GM23248 (cell line): ENCODE results near the gene THAP4. TPM values are rescaled to one million over a fixed set of nuclear protein-coding genes. Genes with fewer than 3 reads are reported as not detected.
A peak's percentile ranks its signal among the peaks of the same experiment; 100 is the strongest.

Experiments used
- DNase-seq: peaks from one replicate; pipeline ENCODE4 v3.0.0-alpha.2; 2015
- H2AFZ ChIP-seq: fragments of 200-600 bp; sonication (generic); 2 replicates; pipeline ENCODE4 v1.6.1; 2016; ENCODE audit warnings: antibody characterized with exemption
- H3F3A ChIP-seq: fragments of 200-600 bp; sonication (generic); 2 replicates; pipeline ENCODE4 v1.6.1; 2016; ENCODE audit warnings: mild to moderate bottlenecking, antibody characterized with exemption, mixed run types; ENCODE audit not compliant: insufficient read depth
- H3K27ac ChIP-seq: fragments of 200-600 bp; sonication (generic); 2 replicates; pipeline ENCODE4 v1.5.1; 2016; ENCODE audit warnings: mild to moderate bottlenecking
- H3K27me3 ChIP-seq: fragments of 200-600 bp; sonication (generic); replicated peaks from 2 replicates; pipeline ENCODE4 v1.6.1; 2016; ENCODE audit warnings: mild to moderate bottlenecking; ENCODE audit not compliant: insufficient read depth
- H3K36me3 ChIP-seq: fragments of 200-600 bp; sonication (generic); 2 replicates; pipeline ENCODE4 v1.6.1; 2016; ENCODE audit warnings: low read depth, mild to moderate bottlenecking
- H3K4me1 ChIP-seq: fragments of 200-600 bp; sonication (generic); 2 replicates; pipeline ENCODE4 v1.6.1; 2016; ENCODE audit warnings: mild to moderate bottlenecking; ENCODE audit not compliant: insufficient read depth
- H3K4me2 ChIP-seq: fragments of 200-600 bp; sonication (generic); one replicate; pipeline ENCODE4 v1.6.1; 2016; ENCODE audit warnings: mild to moderate bottlenecking; ENCODE audit not compliant: unreplicated experiment
- H3K4me3 ChIP-seq: fragments of 200-600 bp; sonication (generic); 2 replicates; pipeline ENCODE4 v1.5.1; 2016; ENCODE audit warnings: mild to moderate bottlenecking
- H3K79me2 ChIP-seq: fragments of 200-600 bp; sonication (generic); 2 replicates; pipeline ENCODE4 v1.6.1; 2016; ENCODE audit warnings: mild to moderate bottlenecking; ENCODE audit not compliant: insufficient read depth
- H3K9ac ChIP-seq: fragments of 200-600 bp; sonication (generic); 2 replicates; pipeline ENCODE4 v1.6.1; 2016; ENCODE audit warnings: mild to moderate bottlenecking
- H3K9me2 ChIP-seq: fragments of 200-600 bp; sonication (generic); 2 replicates; pipeline ENCODE4 v1.6.1; 2016; ENCODE audit warnings: mixed run types, mild to moderate bottlenecking, moderate library complexity; ENCODE audit not compliant: insufficient read depth
- H3K9me3 ChIP-seq: fragments of 200-600 bp; sonication (generic); one replicate; pipeline ENCODE4 v1.6.1; 2017; ENCODE audit warnings: low read depth
- H4K20me1 ChIP-seq: fragments of 200-600 bp; sonication (generic); 2 replicates; pipeline ENCODE4 v1.6.0; 2016; ENCODE audit not compliant: insufficient read depth
- EZH2 ChIP-seq: fragments of 200-600 bp; sonication (generic); IDR thresholded peaks from 2 replicates; pipeline ENCODE4 v1.6.1; 2018; ENCODE audit warnings: antibody characterized with exemption, mild to moderate bottlenecking; ENCODE audit not compliant: insufficient read depth, poor library complexity, severe bottlenecking
- EZH2phosphoT487 ChIP-seq: fragments of 200-600 bp; sonication (generic); IDR thresholded peaks from 2 replicates; pipeline ENCODE4 v1.6.1; 2018; ENCODE audit warnings: antibody characterized with exemption, moderate library complexity, mild to moderate bottlenecking, low read depth; ENCODE audit not compliant: insufficient read depth
- WGBS, 2 experiments: methylation state at CpG; one replicate each; pipeline ENCODE4 v1.1.6; 2015 to 2017; ENCODE audit warnings: low lambda C conversion rate in 2 of 2, low coverage in 1 of 2; ENCODE audit errors: missing lambda C conversion rate in 2 of 2; 5-methylcytosine and 5-hydroxymethylcytosine counted together
- in situ Hi-C: fragments of 300-500 bp; cut with MboI; formaldehyde crosslinking; loops from 2 replicates; pipeline ENCODE4 v1.15.0; 2020
- polyA plus RNA-seq: library from polyadenylated mRNA; unstranded; fragments of >200 nt; fragmentation: Nextera tagmentation; extraction: Ambion mirVana; gene quantifications from 2 replicates; pipeline ENCODE4 v1.2.1, GENCODE V29; 2016
- total RNA-seq: library from RNA; depleted of rRNA; stranded (reverse); fragments of >200 nt; shearing (Covaris generic); gene quantifications from 2 replicates; pipeline ENCODE4 v1.2.3, GENCODE V29; 2014

The THAP4 gene
- total and polyA plus RNA-seq, 2 experiments from 2014 or later = 46.4 to 53.4 TPM

- Histone ChIP-seq H4K20me1 (no peaks in the 10 kb centered on the region), H3K9me3 (no peaks in the 10 kb centered on the region), H3F3A (no peaks in the 10 kb centered on the region), H3K9me2 (no peaks in the 10 kb centered on the region), H3K4me1 (peaks cover 34% of the 10 kb centered on the region), H3K79me2 (peaks cover 43% of the 10 kb centered on the region), H3K27ac (no peak overlapping the region), H3K36me3 (no peaks in the 10 kb centered on the region), H3K27me3 (no peaks in the 10 kb centered on the region), H2AFZ (no peak overlapping the region), H3K4me2 (no peak overlapping the region), H3K9ac (no peak overlapping the region), H3K4me3 (no peak overlapping the region)
- TF ChIP-seq EZH2phosphoT487 (no peak), EZH2 (no peak)
- DNase-seq = no peak
- in situ Hi-C loops = no loop called here
- WGBS, 2 experiments = 65 to 66% methylated on average over 9 to 10 of the region's 10 CpGs
Measured at GRCh38 chr2:241565411-241565810, 71.5 kb downstream of the THAP4 start.

DNA sequence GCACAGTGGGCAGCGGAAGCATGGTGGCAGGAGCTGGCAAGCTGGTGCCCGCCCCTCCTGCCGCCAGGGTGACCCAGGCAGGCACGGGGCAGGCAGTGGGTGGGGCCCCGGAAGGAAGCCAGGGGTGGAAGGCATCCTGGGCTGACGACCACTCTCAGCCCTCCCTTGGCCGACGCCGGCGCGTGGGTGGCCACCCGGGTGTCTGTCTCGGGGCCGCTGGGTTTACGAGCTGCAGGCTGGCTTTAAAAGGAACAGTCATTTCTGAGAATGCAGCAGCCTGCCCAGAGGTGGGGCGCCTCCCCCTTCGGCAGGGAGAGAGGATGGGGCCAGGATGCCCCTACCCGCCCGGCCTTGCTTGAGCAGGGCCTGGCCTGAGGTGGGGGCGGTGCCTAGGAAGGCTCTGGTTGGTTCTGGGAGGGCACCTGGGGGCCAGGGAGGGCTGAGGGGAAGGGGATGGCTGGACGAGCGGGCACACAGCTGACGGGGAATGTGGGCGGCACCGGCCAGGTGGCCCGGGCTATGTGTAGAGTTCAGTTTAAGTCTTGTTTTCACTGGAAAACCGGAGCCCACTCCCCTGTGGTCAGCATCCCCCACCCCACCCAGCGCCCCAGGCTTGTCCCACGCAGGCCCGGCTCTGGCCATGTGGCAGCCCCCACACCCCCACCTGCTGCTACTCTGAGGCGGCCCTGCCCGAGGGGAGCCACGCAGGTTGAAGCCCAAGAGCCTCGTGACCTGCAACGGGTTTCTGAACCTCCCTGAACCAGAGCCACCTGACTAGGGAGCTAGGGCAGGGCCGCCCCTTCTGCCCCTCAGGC, 72.2 kb downstream of the THAP4 start:
- Histone ChIP-seq H3K4me1 (peaks cover 38% of the 10 kb centered on the region), H3K9me3 (no peaks in the 10 kb centered on the region), H3K27me3 (no peaks in the 10 kb centered on the region), H2AFZ (no peak overlapping the region), H3K9ac (peak overlapping the region; percentile 33), H3K9me2 (no peaks in the 10 kb centered on the region), H4K20me1 (no peaks in the 10 kb centered on the region), H3K79me2 (peaks cover 47% of the 10 kb centered on the region), H3K4me3 (no peak overlapping the region), H3K36me3 (no peaks in the 10 kb centered on the region), H3K27ac (peak overlapping the region; percentile 34), H3F3A (no peaks in the 10 kb centered on the region), H3K4me2 (no peak overlapping the region)
- in situ Hi-C loops = no loop called here
- peak; percentile 64 for DNase-seq
- TF ChIP-seq EZH2 (no peak), EZH2phosphoT487 (no peak)
- 50 to 62% methylated on average over 9 to 36 of the region's 36 CpGs for WGBS, 2 experiments

DNA sequence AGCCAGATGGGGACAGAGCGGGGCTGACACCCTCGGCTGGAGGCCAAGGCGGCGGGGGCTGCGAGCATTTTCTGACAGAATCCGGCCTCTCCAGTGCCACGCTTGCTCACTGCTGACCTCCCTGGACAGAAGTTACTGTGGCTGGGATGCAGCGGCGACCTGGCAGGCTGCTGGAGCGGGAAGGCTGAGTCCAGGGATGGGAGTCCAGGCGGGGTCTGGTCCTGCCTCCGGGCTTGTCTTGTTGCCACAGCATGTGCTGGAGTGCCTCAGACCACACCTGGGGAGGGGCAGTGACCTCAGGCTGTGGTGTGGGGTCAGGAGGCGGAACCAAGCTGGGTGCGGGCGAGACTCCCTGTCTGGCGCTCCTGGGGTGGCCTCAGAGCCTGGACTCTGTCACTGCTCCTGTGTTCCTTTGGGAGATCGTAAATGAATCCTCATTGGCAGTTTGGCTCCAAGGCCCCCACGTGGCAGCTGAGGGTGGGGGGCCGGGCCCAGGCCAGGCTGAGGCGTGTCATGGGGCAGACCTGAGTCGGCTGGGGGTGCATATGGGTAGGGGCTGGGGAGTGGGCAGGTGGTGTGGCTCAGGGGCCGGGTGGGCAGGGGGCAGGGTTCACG, 72.9 kb downstream of the THAP4 start:
- no peak overlapping the region for H3K4me3 ChIP-seq
- H3K9me3 ChIP-seq = no peaks in the 10 kb centered on the region
- no peak overlapping the region for H2AFZ ChIP-seq
- H3K4me1 ChIP-seq = peaks cover 39% of the 10 kb centered on the region
- H3K4me2 ChIP-seq = no peak overlapping the region
- H4K20me1 ChIP-seq = no peaks in the 10 kb centered on the region
- 27 to 32% methylated on average over 20 to 22 of the region's 23 CpGs for WGBS, 2 experiments
- H3K9ac ChIP-seq = peak overlapping the region; percentile 33
- in situ Hi-C loops = no loop called here
- DNase-seq = peak; percentile 43
- TF ChIP-seq EZH2phosphoT487 (no peak), EZH2 (no peak)
- H3K36me3 ChIP-seq = no peaks in the 10 kb centered on the region
- no peaks in the 10 kb centered on the region for H3K27me3 ChIP-seq
- peaks cover 46% of the 10 kb centered on the region for H3K79me2 ChIP-seq
- no peaks in the 10 kb centered on the region for H3K9me2 ChIP-seq
- H3F3A ChIP-seq = no peaks in the 10 kb centered on the region
- peak overlapping the region; percentile 34 for H3K27ac ChIP-seq

DNA sequence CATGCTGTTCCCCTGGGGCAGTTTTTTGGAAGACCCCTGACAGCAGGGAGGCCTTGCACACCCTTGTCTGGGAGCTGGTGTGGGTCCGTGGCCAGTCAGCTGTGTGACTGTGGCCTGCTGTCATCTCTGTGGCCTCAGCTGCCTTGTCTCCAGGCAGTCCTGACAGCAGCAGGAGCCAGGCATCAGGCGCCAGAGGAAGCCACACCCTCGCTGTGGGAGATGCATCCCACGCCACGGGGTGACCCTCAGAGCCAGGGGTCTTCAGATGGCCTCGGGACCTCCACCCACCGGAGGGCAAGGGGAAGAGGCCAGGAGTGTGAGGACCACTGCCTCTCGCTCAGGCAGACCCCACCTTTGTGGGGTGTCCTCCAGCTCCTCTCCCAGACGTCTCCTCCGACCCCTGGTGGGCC, 73.4 kb downstream of the THAP4 start:
- in situ Hi-C loops = no loop called here
- TF ChIP-seq EZH2phosphoT487 = no peak
- no peaks in the 10 kb centered on the region for H3F3A ChIP-seq
- no peaks in the 10 kb centered on the region for H4K20me1 ChIP-seq
- H3K79me2 ChIP-seq = peaks cover 42% of the 10 kb centered on the region
- no peak overlapping the region for H2AFZ ChIP-seq
- H3K9ac ChIP-seq = no peak overlapping the region
- H3K4me3 ChIP-seq = no peak overlapping the region
- H3K4me2 ChIP-seq = no peak overlapping the region
- no peaks in the 10 kb centered on the region for H3K9me2 ChIP-seq
- WGBS, 2 experiments = 33 to 35% methylated on average over 10 of the region's 10 CpGs
- H3K36me3 ChIP-seq = no peaks in the 10 kb centered on the region
- no peaks in the 10 kb centered on the region for H3K9me3 ChIP-seq
- peak; percentile 28 for DNase-seq
- H3K27ac ChIP-seq = no peak overlapping the region
- no peaks in the 10 kb centered on the region for H3K27me3 ChIP-seq
- H3K4me1 ChIP-seq = peaks cover 39% of the 10 kb centered on the region
